Esophagus muscularis mucosa (tissue), 4 donors: ENCODE data around the gene NANOS3.

Source experiments
- CTCF ChIP-seq, 3 experiments: fragments of 200-600 bp in 2 of 3; fragments of 450-650 bp in 1 of 3; sonication (generic) in 2 of 3; IDR thresholded peaks; one replicate each; pipeline ENCODE4 v1.5.1; 2017 to 2019; ENCODE audit warnings: antibody characterized with exemption in 3 of 3, mild to moderate bottlenecking in 2 of 3, moderate library complexity in 1 of 3
- EP300 ChIP-seq: sonication (generic); formaldehyde crosslinking; IDR thresholded peaks from one replicate; pipeline ENCODE4 v1.6.1; 2017; ENCODE audit warnings: antibody characterized with exemption
- POLR2A ChIP-seq: fragments of 450-650 bp; IDR thresholded peaks from one replicate; pipeline ENCODE4 v1.6.1; 2017; ENCODE audit warnings: antibody characterized with exemption, moderate library complexity, mild to moderate bottlenecking, low read depth
- POLR2AphosphoS5 ChIP-seq, 2 donors: sonication (generic); formaldehyde crosslinking; IDR thresholded peaks; one replicate each; pipeline ENCODE4 v1.6.1; 2017; ENCODE audit warnings: antibody characterized with exemption in 2 of 2

- peak; percentile 46 for TF ChIP-seq POLR2A
- TF ChIP-seq CTCF (IDR thresholded peaks at IDR 0.05) = no peak
- peak; percentile 25 to 71 for TF ChIP-seq POLR2AphosphoS5 (IDR thresholded peaks at IDR 0.05)
- TF ChIP-seq EP300 = no peak
Observed at GRCh38 chr19:13849991-13850909, 26.7 kb upstream of the NANOS3 start.
